ENCODE measurements around the gene ZNF750. TPM values are rescaled to one million over a fixed set of nuclear protein-coding genes. Genes with fewer than 3 reads are reported as not detected.

The ZNF750 gene
- total RNA-seq, 1 donor from 2014 or later, result not detected

DNA sequence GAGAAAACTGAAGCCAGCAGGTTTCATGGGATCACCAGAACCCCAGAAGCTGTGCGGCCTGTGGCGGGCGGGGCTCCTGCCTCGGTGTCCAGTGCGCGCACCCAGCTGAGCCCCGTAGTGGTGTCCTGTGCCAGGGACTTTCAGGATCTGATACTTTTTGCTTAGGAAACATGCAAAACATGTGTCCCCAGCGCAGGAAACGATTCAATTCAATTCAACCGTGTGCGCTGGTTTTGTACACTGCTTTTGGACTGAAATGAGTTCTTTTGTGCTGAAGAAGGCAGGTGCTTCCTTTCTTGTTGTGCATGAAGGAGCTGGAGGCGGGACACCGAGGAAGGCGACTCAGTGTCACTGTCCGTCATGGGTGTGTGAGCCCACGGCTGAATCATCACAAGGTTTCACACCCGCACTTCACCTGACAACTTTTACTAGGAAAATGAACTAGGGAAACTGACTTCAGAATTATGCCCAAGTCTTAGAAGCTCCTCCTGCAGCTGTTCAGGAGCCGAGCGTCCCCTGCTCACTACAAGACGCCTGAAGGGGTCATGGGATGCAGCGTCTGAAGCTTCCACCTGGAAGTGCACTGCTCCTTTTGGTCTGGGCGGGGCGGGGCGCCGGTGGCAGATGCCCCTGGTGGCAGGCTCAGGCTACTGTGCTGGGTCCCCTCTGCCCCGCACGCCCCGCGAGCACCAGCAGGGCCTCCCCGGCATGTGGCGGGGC, 31.4 kb upstream of the ZNF750 start:
- Histone ChIP-seq H3K9me3 (ENCODE audit: low read depth) (no peaks in the 10 kb centered on the region), H4K20me1 (ENCODE audit: low read depth) (peaks cover 33% of the 10 kb centered on the region), H3K36me3 (no peaks in the 10 kb centered on the region), H3K4me2 (no peak overlapping the region), H3K79me2 (ENCODE audit: low read depth) (peaks cover 10% of the 10 kb centered on the region), H3K4me1 (peaks cover 15% of the 10 kb centered on the region), H3K27ac (no peak overlapping the region), H3F3A (ENCODE audit: low read depth) (peaks cover 13% of the 10 kb centered on the region), H3K9ac (no peak overlapping the region), H3K27me3 (no peaks in the 10 kb centered on the region), H3K4me3 (no peak overlapping the region), H2AFZ (replicated peaks) (no peak overlapping the region)
- Mint-ChIP-seq H3K4me1 (peaks cover 24% of the 10 kb centered on the region), H3K4me3 (no peak overlapping the region), H3K36me3 (peaks cover 17% of the 10 kb centered on the region), H3K27ac (no peak overlapping the region), H3K9me3 (no peaks in the 10 kb centered on the region), H3K27me3 (ENCODE audit: insufficient read depth, low read depth) (peaks cover 4% of the 10 kb centered on the region)
- TF ChIP-seq EZH2 (IDR thresholded peaks at IDR 0.05) (no peak), EZH2phosphoT487 (IDR thresholded peaks at IDR 0.05) (no peak)
- TF ChIP-seq, protein P1, sequence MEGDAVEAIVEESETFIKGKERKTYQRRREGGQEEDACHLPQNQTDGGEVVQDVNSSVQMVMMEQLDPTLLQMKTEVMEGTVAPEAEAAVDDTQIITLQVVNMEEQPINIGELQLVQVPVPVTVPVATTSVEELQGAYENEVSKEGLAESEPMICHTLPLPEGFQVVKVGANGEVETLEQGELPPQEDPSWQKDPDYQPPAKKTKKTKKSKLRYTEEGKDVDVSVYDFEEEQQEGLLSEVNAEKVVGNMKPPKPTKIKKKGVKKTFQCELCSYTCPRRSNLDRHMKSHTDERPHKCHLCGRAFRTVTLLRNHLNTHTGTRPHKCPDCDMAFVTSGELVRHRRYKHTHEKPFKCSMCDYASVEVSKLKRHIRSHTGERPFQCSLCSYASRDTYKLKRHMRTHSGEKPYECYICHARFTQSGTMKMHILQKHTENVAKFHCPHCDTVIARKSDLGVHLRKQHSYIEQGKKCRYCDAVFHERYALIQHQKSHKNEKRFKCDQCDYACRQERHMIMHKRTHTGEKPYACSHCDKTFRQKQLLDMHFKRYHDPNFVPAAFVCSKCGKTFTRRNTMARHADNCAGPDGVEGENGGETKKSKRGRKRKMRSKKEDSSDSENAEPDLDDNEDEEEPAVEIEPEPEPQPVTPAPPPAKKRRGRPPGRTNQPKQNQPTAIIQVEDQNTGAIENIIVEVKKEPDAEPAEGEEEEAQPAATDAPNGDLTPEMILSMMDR (IDR thresholded peaks at IDR 0.05), result no peak
- no peak for DNase-seq (ENCODE audit: low spot score)

- no peak overlapping the region for H3K4me2 ChIP-seq
- peaks cover 37% of the 10 kb centered on the region for H4K20me1 ChIP-seq (ENCODE audit: low read depth)
- no peak overlapping the region for H3K4me3 ChIP-seq
- peaks cover 17% of the 10 kb centered on the region for H3K79me2 ChIP-seq (ENCODE audit: low read depth)
- Mint-ChIP-seq H3K36me3 (peaks cover 17% of the 10 kb centered on the region), H3K4me3 (no peak overlapping the region), H3K27me3 (ENCODE audit: insufficient read depth, low read depth) (peaks cover 4% of the 10 kb centered on the region), H3K9me3 (no peaks in the 10 kb centered on the region), H3K4me1 (peaks cover 26% of the 10 kb centered on the region), H3K27ac (peak overlapping the region; percentile 60)
- H3K9me3 ChIP-seq (ENCODE audit: low read depth), result no peaks in the 10 kb centered on the region
- no peak overlapping the region for H3K27ac ChIP-seq
- no peaks in the 10 kb centered on the region for H3K36me3 ChIP-seq
- peaks cover 10% of the 10 kb centered on the region for H3F3A ChIP-seq (ENCODE audit: low read depth)
- H3K9ac ChIP-seq, result no peak overlapping the region
- H3K4me1 ChIP-seq, result peaks cover 17% of the 10 kb centered on the region
- H2AFZ ChIP-seq (replicated peaks), result no peak overlapping the region
- TF ChIP-seq EZH2phosphoT487 (IDR thresholded peaks at IDR 0.05) (no peak), EZH2 (IDR thresholded peaks at IDR 0.05) (no peak)
- TF ChIP-seq, protein P1 (IDR thresholded peaks at IDR 0.05), result no peak
- H3K27me3 ChIP-seq, result no peaks in the 10 kb centered on the region
- DNase-seq (ENCODE audit: low spot score), result no peak
Observed at GRCh38 chr17:82870541-82870940, 30.7 kb upstream of the ZNF750 start.

- no peak for DNase-seq (ENCODE audit: low spot score)
- peaks cover 7% of the 10 kb centered on the region for H3F3A ChIP-seq (ENCODE audit: low read depth)
- Mint-ChIP-seq H3K4me1 (peaks cover 26% of the 10 kb centered on the region), H3K27me3 (ENCODE audit: insufficient read depth, low read depth) (peaks cover 4% of the 10 kb centered on the region), H3K4me3 (no peak overlapping the region), H3K9me3 (no peaks in the 10 kb centered on the region), H3K36me3 (peaks cover 17% of the 10 kb centered on the region), H3K27ac (peak overlapping the region; percentile 60)
- H2AFZ ChIP-seq (replicated peaks), result no peak overlapping the region
- TF ChIP-seq EZH2phosphoT487 (IDR thresholded peaks at IDR 0.05) (no peak), EZH2 (IDR thresholded peaks at IDR 0.05) (no peak)
- TF ChIP-seq, protein P1 (IDR thresholded peaks at IDR 0.05), result no peak
- H3K4me1 ChIP-seq, result peaks cover 15% of the 10 kb centered on the region
- no peaks in the 10 kb centered on the region for H3K9me3 ChIP-seq (ENCODE audit: low read depth)
- no peak overlapping the region for H3K27ac ChIP-seq
- H3K79me2 ChIP-seq (ENCODE audit: low read depth), result peaks cover 19% of the 10 kb centered on the region
- no peak overlapping the region for H3K4me2 ChIP-seq
- peaks cover 37% of the 10 kb centered on the region for H4K20me1 ChIP-seq (ENCODE audit: low read depth)
- H3K9ac ChIP-seq, result no peak overlapping the region
- H3K27me3 ChIP-seq, result no peaks in the 10 kb centered on the region
- no peaks in the 10 kb centered on the region for H3K36me3 ChIP-seq
- no peak overlapping the region for H3K4me3 ChIP-seq
Observed at GRCh38 chr17:82870091-82870491, 30.3 kb upstream of the ZNF750 start.

Measured in neural progenitor cell (in vitro differentiated cells).